ENCODE measurements around the gene SSX4B.
"Not testable (repeated sequence)": the region's sequence is repeated elsewhere in the genome, so short reads cannot be mapped to it uniquely, and the experiment has no call there.

Gene SSX4B

GRCh38 chrX:48411860-48412259 lies at the start of gene SSX4B:
Gene SSX4B (minus strand): TSS chrX:48411960. CDS start chrX:48411372, 588 bp downstream.
- DNase-seq: not testable (repeated sequence)

GRCh38 chrX:48460606-48461005 lies 48.8 kb upstream of the SSX4B start:
- DNase-seq: no peak

GRCh38 chrX:48460031-48460430 lies 48.3 kb upstream of the SSX4B start:
- DNase-seq: no peak

- DNase-seq: no peak
Observed at GRCh38 chrX:48459483-48459882, 47.7 kb upstream of the SSX4B start.

GRCh38 chrX:48458711-48459110 lies 47.0 kb upstream of the SSX4B start:
- DNase-seq: no peak

GRCh38 chrX:48456628-48457331 lies 45.0 kb upstream of the SSX4B start:
- DNase-seq: no peak

- DNase-seq: no peak
Observed at GRCh38 chrX:48451708-48452107, 39.9 kb upstream of the SSX4B start.

GRCh38 chrX:48450076-48450475 lies 38.3 kb upstream of the SSX4B start:
- no peak for DNase-seq

- not testable (repeated sequence) for DNase-seq
Observed at GRCh38 chrX:48447201-48447600, 35.4 kb upstream of the SSX4B start.

GRCh38 chrX:48433713-48434112 lies 22.0 kb upstream of the SSX4B start:
- DNase-seq: not testable (repeated sequence)

GRCh38 chrX:48430166-48430565 lies 18.4 kb upstream of the SSX4B start:
- DNase-seq: not testable (repeated sequence)

- DNase-seq: not testable (repeated sequence)
Observed at GRCh38 chrX:48429606-48430005, 17.8 kb upstream of the SSX4B start.

- not testable (repeated sequence) for DNase-seq
Observed at GRCh38 chrX:48427027-48427716, 15.4 kb upstream of the SSX4B start.

GRCh38 chrX:48397825-48398224 lies 13.9 kb downstream of the SSX4B start:
- DNase-seq: not testable (repeated sequence)

GRCh38 chrX:48396931-48397330 lies 14.8 kb downstream of the SSX4B start:
- not testable (repeated sequence) for DNase-seq

- not testable (repeated sequence) for DNase-seq
Observed at GRCh38 chrX:48383239-48383638, 28.5 kb downstream of the SSX4B start, which contains the start of gene SSX4. Gene SSX4 (plus strand): TSS chrX:48383539. CDS start chrX:48384054, 515 bp downstream.

GRCh38 chrX:48370408-48370807 lies 41.4 kb downstream of the SSX4B start:
- DNase-seq: not testable (repeated sequence)

- DNase-seq: not testable (repeated sequence)
Observed at GRCh38 chrX:48367717-48368408, 43.9 kb downstream of the SSX4B start.

- DNase-seq: not testable (repeated sequence)
Observed at GRCh38 chrX:48359281-48359680, 52.5 kb downstream of the SSX4B start.

GRCh38 chrX:48357681-48358080 lies 54.1 kb downstream of the SSX4B start:
- no peak for DNase-seq

- DNase-seq: not testable (repeated sequence)
Observed at GRCh38 chrX:48356315-48357094, 55.3 kb downstream of the SSX4B start, which contains the start of gene SSX3. Gene SSX3 (minus strand): TSS chrX:48356703. CDS start chrX:48355249, 1,454 bp downstream.

Measured in right forelimb (tissue), 1 donor.